Measurements from ENCODE around the gene TNFRSF21.

DNA sequence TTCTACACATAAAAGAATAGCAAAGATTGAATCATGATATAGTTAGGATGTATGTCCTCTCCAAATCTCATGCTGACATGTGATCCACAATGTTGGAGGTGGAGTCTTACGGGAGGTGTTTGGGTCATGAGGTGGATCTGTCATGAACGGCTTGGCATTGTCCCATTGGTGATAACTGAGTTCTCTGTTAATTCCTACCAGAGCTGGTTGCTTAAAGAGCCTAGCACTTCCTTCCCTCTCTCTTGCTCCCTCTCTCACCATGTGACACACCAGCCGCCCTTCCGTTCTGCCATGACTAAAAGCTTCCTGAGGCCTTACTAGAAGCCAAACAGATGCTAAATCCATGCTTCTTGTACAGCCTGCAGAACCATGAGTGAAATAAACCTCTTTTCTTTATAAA lies 8.3 kb downstream of the TNFRSF21 start:
- no peak for TF ChIP-seq POLR2A (IDR thresholded peaks at IDR 0.05)
- TF ChIP-seq, protein P1, sequence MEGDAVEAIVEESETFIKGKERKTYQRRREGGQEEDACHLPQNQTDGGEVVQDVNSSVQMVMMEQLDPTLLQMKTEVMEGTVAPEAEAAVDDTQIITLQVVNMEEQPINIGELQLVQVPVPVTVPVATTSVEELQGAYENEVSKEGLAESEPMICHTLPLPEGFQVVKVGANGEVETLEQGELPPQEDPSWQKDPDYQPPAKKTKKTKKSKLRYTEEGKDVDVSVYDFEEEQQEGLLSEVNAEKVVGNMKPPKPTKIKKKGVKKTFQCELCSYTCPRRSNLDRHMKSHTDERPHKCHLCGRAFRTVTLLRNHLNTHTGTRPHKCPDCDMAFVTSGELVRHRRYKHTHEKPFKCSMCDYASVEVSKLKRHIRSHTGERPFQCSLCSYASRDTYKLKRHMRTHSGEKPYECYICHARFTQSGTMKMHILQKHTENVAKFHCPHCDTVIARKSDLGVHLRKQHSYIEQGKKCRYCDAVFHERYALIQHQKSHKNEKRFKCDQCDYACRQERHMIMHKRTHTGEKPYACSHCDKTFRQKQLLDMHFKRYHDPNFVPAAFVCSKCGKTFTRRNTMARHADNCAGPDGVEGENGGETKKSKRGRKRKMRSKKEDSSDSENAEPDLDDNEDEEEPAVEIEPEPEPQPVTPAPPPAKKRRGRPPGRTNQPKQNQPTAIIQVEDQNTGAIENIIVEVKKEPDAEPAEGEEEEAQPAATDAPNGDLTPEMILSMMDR (IDR thresholded peaks at IDR 0.05), result no peak

Data from heart left ventricle (tissue), 13 donors.